Fibroblast of the aortic adventitia (primary cell): ENCODE data around the gene PPM1K. TPM values are rescaled to one million over a fixed set of nuclear protein-coding genes. Genes with fewer than 3 reads are reported as not detected.

Experiments
- DNase-seq: peaks from one replicate; pipeline ENCODE4 v3.0.0-alpha.2; 2010; ENCODE audit warnings: low read depth
- H3K4me3 ChIP-seq: 2 replicates; pipeline ENCODE4 v1.5.1; 2011; ENCODE audit warnings: low read depth, mild to moderate bottlenecking, control low read depth, low read length, moderate library complexity
- total RNA-seq: library from RNA; depleted of rRNA; stranded (reverse); fragments of >200 nt; gene quantifications from 2 replicates; pipeline ENCODE4 v1.2.3, GENCODE V29; 2012; ENCODE audit warnings: low replicate concordance
- TF ChIP-seq, protein P1 (sequence below): IDR thresholded peaks from 2 replicates; pipeline ENCODE4 v1.5.1; 2011; ENCODE audit warnings: mild to moderate bottlenecking, low read length, control low read depth, inconsistent platforms; ENCODE audit not compliant: insufficient read depth

PPM1K gene
- total RNA-seq, 1 donor, result 11.1 TPM

DNA sequence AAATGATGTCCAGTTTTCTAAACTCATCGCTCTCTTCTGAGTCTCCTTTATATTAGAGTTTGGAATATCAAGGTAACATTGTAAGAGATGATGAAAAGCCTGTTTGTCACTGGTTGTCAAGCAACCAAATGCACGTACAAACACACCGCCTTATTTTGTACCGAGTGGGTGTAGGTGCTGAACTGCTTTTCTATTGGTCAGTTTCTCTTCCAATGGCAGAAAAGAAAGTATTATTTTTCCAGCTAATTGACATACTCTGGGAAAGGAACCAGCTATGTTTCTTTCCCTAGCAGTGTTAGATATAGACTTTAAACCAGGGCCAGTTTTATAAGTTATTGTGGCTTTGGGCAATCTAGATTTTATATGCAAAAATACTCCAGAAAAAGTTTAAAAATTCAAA lies 6.6 kb upstream of the PPM1K start:
- peak; percentile 52 for DNase-seq
- TF ChIP-seq, protein P1, sequence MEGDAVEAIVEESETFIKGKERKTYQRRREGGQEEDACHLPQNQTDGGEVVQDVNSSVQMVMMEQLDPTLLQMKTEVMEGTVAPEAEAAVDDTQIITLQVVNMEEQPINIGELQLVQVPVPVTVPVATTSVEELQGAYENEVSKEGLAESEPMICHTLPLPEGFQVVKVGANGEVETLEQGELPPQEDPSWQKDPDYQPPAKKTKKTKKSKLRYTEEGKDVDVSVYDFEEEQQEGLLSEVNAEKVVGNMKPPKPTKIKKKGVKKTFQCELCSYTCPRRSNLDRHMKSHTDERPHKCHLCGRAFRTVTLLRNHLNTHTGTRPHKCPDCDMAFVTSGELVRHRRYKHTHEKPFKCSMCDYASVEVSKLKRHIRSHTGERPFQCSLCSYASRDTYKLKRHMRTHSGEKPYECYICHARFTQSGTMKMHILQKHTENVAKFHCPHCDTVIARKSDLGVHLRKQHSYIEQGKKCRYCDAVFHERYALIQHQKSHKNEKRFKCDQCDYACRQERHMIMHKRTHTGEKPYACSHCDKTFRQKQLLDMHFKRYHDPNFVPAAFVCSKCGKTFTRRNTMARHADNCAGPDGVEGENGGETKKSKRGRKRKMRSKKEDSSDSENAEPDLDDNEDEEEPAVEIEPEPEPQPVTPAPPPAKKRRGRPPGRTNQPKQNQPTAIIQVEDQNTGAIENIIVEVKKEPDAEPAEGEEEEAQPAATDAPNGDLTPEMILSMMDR, result no peak
- no peak overlapping the region for H3K4me3 ChIP-seq

GRCh38 chr4:88286897-88287296 lies 2.5 kb upstream of the PPM1K start:
- no peak overlapping the region for H3K4me3 ChIP-seq
- TF ChIP-seq, protein P1, result no peak
- DNase-seq, result peak; percentile 51

GRCh38 chr4:88285235-88285653 lies 883 bp upstream of the PPM1K start:
- TF ChIP-seq, protein P1, result no peak
- DNase-seq, result no peak
- peak overlapping the region; percentile 90 for H3K4me3 ChIP-seq

- TF ChIP-seq, protein P1, result no peak
- DNase-seq, result no peak
- peak overlapping the region; percentile 84 for H3K4me3 ChIP-seq
These were observed 511 bp downstream of the PPM1K start for GRCh38 chr4:88283661-88284438.

DNA sequence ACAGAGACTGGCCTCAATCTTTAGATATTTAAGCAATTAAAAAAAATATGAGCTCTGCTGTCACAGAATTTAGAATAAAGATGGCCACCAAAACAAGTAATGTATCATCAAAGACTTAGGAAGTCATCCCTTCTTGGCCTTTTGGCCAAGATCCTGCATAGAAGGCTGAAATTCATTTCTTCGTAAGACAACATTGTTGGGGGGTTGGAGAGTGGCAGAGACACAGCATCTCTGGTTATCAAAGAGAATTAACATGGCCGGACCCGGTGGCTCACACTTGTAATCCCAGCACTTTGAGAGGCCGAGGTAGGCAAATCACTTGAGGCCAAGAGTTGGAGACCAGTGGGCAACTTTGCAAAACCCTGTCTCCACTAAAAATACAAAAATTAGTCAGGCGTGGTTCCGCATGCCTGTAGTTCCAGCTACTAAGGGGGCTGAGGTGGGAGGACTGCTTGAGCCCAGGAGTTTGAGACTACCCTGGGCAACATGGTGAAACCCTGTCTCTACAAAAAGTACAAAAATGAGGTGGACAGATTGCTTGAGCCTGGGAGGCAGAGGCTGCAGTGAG lies 4.0 kb downstream of the PPM1K start:
- TF ChIP-seq, protein P1, result no peak
- no peak overlapping the region for H3K4me3 ChIP-seq
- DNase-seq, result no peak

- DNase-seq, result no peak
- TF ChIP-seq, protein P1, result no peak
- H3K4me3 ChIP-seq, result no peak overlapping the region
These were observed 6.6 kb downstream of the PPM1K start for GRCh38 chr4:88277711-88278225.
